Lung microvascular endothelial cell (primary cell): ENCODE measurements around the gene CENPU. TPM values are rescaled to one million over a fixed set of nuclear protein-coding genes. Genes with fewer than 3 reads are reported as not detected.
"Not testable (repeated sequence)": the region's sequence is repeated elsewhere in the genome, so short reads cannot be mapped to it uniquely, and the experiment has no call there.

Source experiments
- DNase-seq, 2 donors: peaks; one replicate each; pipeline versions ENCODE4 v3.0.0 to v3.0.0-alpha.2; 2010; ENCODE audit warnings: low read depth in 2 of 2
- total RNA-seq: library from RNA; depleted of rRNA; stranded (reverse); fragments of >200 nt; gene quantifications from 2 replicates; pipeline ENCODE4 v1.2.1, GENCODE V29; 2014

The CENPU gene
- total RNA-seq = 2.4 and 8.1 TPM in 2 replicates

GRCh38 chr4:184733654-184734524, at the start of gene CENPU:
Gene CENPU, minus strand, starts transcription at chr4:184734096. Its CDS starts 34 bp downstream, at chr4:184734062.
- peak; percentile 99 for DNase-seq

GRCh38 chr4:184782731-184783373, 49.0 kb upstream of the CENPU start:
- no peak for DNase-seq

- not testable (repeated sequence) for DNase-seq
Measured at GRCh38 chr4:184779160-184779559, 45.3 kb upstream of the CENPU start.

GRCh38 chr4:184778325-184778724, 44.4 kb upstream of the CENPU start:
- no peak for DNase-seq

DNA sequence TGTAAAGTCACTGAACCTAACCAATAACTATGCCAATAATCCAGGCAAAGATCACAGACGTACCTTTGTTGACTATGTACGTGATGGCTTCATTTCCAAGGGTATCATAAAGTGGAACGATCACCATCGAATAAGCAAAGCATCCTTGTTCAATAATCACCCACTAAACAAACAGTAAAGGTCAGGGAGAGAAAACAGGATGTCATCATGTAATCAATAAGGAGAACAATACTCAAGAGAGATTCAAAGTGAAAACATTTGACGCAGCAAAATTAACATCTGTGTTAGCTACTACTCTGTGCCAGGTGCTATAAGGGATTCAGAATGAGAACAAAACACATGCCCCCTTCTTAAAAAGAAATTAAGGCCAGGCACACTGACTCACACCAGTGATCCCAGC, 42.9 kb upstream of the CENPU start:
- no peak for DNase-seq

DNA sequence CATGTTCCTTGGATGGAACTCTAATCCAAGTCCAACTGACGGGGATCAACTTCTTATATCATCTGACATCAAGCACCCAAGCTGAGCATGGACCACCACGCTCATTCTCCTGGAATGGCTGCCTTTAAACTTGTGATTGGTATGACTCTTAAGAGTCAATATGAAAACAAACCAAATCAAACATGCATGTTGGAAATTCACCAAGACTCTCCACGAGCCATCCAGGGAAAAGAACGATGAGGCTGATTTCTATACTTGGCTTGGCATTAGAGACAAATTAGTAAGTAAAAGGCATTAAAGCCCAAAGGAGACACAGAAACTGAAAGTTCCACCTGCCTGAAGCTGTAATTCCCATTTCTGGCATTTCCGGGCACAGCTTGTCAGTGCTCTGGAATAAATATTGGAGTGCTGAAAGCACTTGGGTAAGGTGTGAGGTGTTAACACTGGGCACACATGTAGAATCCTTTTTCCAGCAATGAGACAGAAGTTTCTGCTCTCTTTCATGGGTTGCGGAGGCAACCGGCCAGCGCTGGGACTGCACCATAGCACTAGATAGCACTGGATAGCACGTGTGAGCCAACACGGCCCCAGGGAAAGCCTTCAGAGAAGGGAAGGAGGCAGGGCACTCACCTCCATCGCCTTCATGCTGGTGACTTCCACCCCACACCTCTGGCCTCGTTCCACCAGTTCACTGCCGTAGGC, 42.1 kb upstream of the CENPU start:
- no peak for DNase-seq

GRCh38 chr4:184774152-184774551, 40.3 kb upstream of the CENPU start:
- no peak for DNase-seq

- no peak for DNase-seq
Measured at GRCh38 chr4:184771416-184771815, 37.5 kb upstream of the CENPU start.

GRCh38 chr4:184769141-184769765, 35.4 kb upstream of the CENPU start:
- DNase-seq = no peak

DNA sequence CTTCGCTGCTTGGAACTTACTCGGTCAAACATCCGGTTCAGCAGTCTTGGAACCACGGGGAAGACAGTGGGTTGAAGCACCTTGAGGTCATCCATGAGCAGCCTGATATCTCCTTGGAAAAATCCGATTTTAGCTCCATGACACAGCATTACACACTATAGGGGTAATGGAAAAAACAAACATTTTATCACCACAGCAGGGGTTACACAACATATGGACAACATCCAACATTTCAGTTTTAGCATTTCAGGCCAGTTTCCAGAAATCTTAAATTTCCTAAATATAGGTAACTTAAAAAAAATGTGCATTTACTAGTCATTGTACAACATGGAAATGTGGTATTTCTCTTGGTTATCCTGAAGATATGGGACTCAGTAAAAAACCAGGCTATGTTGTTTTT, 34.4 kb upstream of the CENPU start:
- no peak for DNase-seq

GRCh38 chr4:184766446-184766845, 32.5 kb upstream of the CENPU start:
- DNase-seq = no peak

DNA sequence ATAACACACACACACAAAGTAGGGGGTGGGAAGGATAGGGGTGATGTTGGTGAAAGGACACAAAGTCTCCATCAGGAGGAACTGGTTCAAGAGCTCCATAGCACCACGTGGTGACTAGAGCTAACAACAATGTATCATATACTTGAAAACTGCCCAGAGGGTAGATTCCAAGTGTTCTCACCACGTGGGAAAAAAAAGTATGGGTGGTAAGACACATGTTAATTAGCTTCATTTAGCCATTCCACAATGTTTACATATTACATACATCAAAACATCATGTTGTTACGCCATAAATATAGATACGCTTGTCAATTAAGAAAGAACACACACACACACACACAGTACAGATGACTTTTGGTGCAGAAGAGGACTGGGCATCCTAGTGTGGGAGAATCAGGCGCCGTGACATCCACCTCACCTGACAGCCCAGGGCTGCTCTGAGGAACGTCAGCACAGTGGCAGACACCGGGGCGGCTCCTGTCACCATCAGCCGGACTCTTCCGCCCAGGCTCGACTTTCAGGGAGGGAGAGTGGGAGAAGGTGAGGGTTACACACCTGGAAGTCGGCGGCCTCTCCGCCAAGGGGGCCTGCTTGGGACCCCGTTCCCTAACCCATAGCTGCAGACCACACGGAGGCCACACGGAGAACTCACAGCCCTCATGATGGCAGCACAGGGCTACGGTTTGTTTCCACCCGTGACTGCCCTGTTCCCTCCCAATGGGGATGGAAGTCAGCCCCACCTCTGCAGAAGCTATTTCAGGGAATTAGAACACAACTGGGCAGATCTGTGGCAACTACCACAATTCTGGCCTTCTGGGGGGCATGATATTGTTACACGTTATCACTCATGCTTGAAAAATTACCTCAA, 31.8 kb upstream of the CENPU start:
- no peak for DNase-seq

DNA sequence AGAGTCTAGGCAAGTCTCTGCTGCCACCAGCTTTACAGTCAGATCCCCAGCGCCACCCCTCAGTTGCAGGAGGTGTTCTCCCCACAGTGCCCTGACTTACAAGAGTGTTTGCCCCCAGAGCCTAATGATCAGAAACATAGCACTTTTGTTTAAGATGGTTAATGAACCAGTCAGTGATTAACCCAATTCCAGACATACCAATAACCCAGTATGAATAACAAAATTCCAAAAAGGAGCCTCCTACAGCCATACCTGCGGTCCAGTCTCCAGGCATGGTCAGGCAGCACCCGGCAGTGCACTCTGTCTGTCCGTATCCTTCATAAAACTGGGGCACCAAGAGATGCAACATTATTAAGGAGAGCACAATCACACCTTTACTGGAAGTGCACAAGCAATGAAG, 30.7 kb upstream of the CENPU start:
- DNase-seq = no peak

GRCh38 chr4:184763150-184763780, 29.4 kb upstream of the CENPU start:
- no peak for DNase-seq

- no peak for DNase-seq
Measured at GRCh38 chr4:184762100-184762499, 28.2 kb upstream of the CENPU start.

GRCh38 chr4:184760681-184761080, 26.8 kb upstream of the CENPU start:
- no peak for DNase-seq

GRCh38 chr4:184757810-184758209, 23.9 kb upstream of the CENPU start:
- no peak for DNase-seq

DNA sequence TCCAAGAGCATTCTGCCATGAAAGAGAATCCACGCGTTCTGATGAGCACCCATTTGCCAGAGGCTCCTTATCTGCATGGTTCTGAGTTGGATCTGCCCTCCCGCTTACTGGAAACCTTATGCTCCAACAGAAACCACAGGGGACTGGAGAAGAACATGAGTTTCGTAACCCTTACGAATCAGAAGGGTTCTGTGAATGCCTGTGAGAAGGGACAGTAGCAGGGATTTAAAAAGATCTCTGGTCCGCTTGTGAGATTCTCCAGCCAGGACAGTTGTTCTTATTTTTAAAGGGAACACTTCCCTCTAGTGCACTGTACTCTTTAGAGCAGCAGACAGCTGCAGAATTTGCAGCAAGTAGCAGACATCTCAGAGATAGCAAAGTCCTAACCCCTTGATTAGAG, 22.5 kb upstream of the CENPU start:
- no peak for DNase-seq

GRCh38 chr4:184755278-184755677, 21.4 kb upstream of the CENPU start:
- no peak for DNase-seq

GRCh38 chr4:184752496-184753275, 18.8 kb upstream of the CENPU start:
- no peak for DNase-seq
